Measurements from ENCODE around the gene SELP.

- TF ChIP-seq ZBTB33 (IDR thresholded peaks at IDR 0.05; ENCODE audit: borderline replicate concordance, low read depth) (no peak), CTCF (IDR thresholded peaks at IDR 0.05) (no peak), JUND (IDR thresholded peaks at IDR 0.05) (no peak), FOXJ3 (CRISPR knock-in tag; IDR thresholded peaks at IDR 0.05) (no peak), RCOR1 (IDR thresholded peaks at IDR 0.05; ENCODE audit: low read length) (no peak), USF2 (IDR thresholded peaks at IDR 0.05; ENCODE audit: borderline replicate concordance, low read depth, low read length) (no peak), EZH2phosphoT487 (IDR thresholded peaks at IDR 0.05; ENCODE audit: borderline replicate concordance, low read depth) (no peak), SIN3A (IDR thresholded peaks at IDR 0.05; ENCODE audit: borderline replicate concordance, low read depth, low read length) (no peak), MAX (IDR thresholded peaks at IDR 0.05; ENCODE audit: low read depth) (no peak)
These were observed 68.2 kb downstream of the SELP start for GRCh38 chr1:169561692-169562091.

Data from SK-N-SH (cell line).